A549 (cell line): Measurements from ENCODE around the gene P4HA2. TPM values are rescaled to one million over a fixed set of nuclear protein-coding genes. Genes with fewer than 3 reads are reported as not detected.

ENCODE experiments used
- ATAC-seq, 2 experiments: fragments of 200-7000 bp in 1 of 2; fragments of >200 bp in 1 of 2; cut with Nextera tagmentation in 1 of 2; cut with Tn5 transposase in 1 of 2; 3 replicates each; pipeline versions ENCODE4 v1.8.0 to v1.9.1; 2018 to 2020; ENCODE audit warnings: mild to moderate bottlenecking in 1 of 2, moderate library complexity in 1 of 2
- CTCF ChIA-PET: fragments of 300-600 bp; sonication (Branson Sonifier 250); formaldehyde crosslinking; extraction: SDS; loops from one replicate; lab custom pipeline; 2021; ENCODE audit warnings: antibody characterized with exemption, inconsistent platforms; lab: Yijun Ruan, JAX
- POLR2A ChIA-PET: fragments of 350-600 bp; formaldehyde crosslinking; extraction: SDS; loops from one replicate; lab custom pipeline; 2021; ENCODE audit warnings: antibody characterized with exemption, inconsistent platforms; lab: Yijun Ruan, JAX
- DNase-seq, 2 experiments: peaks; one replicate each; pipeline versions ENCODE4 v3.0.0 to v3.0.0-alpha.2; 2011 to 2016; ENCODE audit warnings: low read depth in 1 of 2, low spot score in 1 of 2
- FAIRE-seq: peaks from 2 replicates; lab custom pipeline; 2011; peaks lifted over from hg19 to GRCh38; lab: Jason Lieb, UNC
- H3K27ac ChIP-seq, 2 experiments: fragments of >200 bp; sonication (Bioruptor Twin); formaldehyde crosslinking; 3 replicates each; pipeline ENCODE4 v1.5.1; 2016 to 2017
- H3K4me1 ChIP-seq: fragments of >200 bp; sonication (Bioruptor Twin); formaldehyde crosslinking; 3 replicates; pipeline ENCODE4 v1.6.1; 2016
- H3K4me2 ChIP-seq: fragments of >200 bp; sonication (Bioruptor Twin); formaldehyde crosslinking; 3 replicates; pipeline ENCODE4 v1.6.1; 2016
- H3K4me3 ChIP-seq: fragments of >200 bp; sonication (Bioruptor Twin); formaldehyde crosslinking; 3 replicates; pipeline ENCODE4 v1.5.1; 2016
- H3K9me3 ChIP-seq: fragments of >200 bp; sonication (Bioruptor Twin); formaldehyde crosslinking; 3 replicates; pipeline ENCODE4 v1.6.1; 2016
- BCL3 ChIP-seq: fragments of >200 bp; sonication (Bioruptor Twin); formaldehyde crosslinking; IDR thresholded peaks from 3 replicates; pipeline ENCODE4 v1.6.1; 2016
- BHLHE40 ChIP-seq: IDR thresholded peaks from 2 replicates; pipeline ENCODE4 v1.6.1; 2012; ENCODE audit warnings: low read depth, low read length, inconsistent platforms
- CBX8 ChIP-seq: fragments of 200-600 bp; sonication (generic); IDR thresholded peaks from 2 replicates; pipeline ENCODE4 v1.6.1; 2016
- CHD2 ChIP-seq: fragments of 150-350 bp; IDR thresholded peaks from 2 replicates; pipeline ENCODE4 v1.6.1; 2014; ENCODE audit warnings: low read length; ENCODE audit not compliant: partially characterized antibody
- ELK1 ChIP-seq: fragments of 150-350 bp; IDR thresholded peaks from 2 replicates; pipeline ENCODE4 v1.6.1; 2014; ENCODE audit warnings: low read depth, mild to moderate bottlenecking, low read length
- ESRRA ChIP-seq: fragments of 150-350 bp; IDR thresholded peaks from 2 replicates; pipeline ENCODE4 v1.6.1; 2014; ENCODE audit warnings: mild to moderate bottlenecking, low read length, borderline replicate concordance
- FOSB ChIP-seq: fragments of 250-450 bp; sonication (Bioruptor Pico); IDR thresholded peaks from 2 replicates; pipeline ENCODE4 v1.5.0; 2020; ENCODE audit warnings: mild to moderate bottlenecking, moderate library complexity
- FOSL2 ChIP-seq, 2 experiments: fragments of 450-650 bp in 1 of 2; fragments of >200 bp in 1 of 2; sonication (Bioruptor Twin) in 1 of 2; formaldehyde crosslinking; IDR thresholded peaks; 2 replicates each; pipeline versions ENCODE4 v1.5.0 to v1.6.1; 2016 to 2020; ENCODE audit warnings: mild to moderate bottlenecking in 1 of 2, moderate library complexity in 1 of 2
- FOXS1 ChIP-seq: fragments of 250-450 bp; sonication (Bioruptor Pico); IDR thresholded peaks from 2 replicates; pipeline ENCODE4 v1.5.0; 2020; ENCODE audit warnings: mild to moderate bottlenecking, moderate library complexity
- HEYL ChIP-seq: fragments of 250-450 bp; sonication (Bioruptor Pico); IDR thresholded peaks from 2 replicates; pipeline ENCODE4 v1.8.0; 2021; ENCODE audit warnings: mild to moderate bottlenecking, moderate library complexity
- HOXA7 ChIP-seq: fragments of 250-450 bp; sonication (Bioruptor Pico); IDR thresholded peaks from 2 replicates; pipeline ENCODE4 v1.5.0; 2020; ENCODE audit warnings: mild to moderate bottlenecking, moderate library complexity
- HOXB13 ChIP-seq: fragments of 250-450 bp; sonication (Bioruptor Pico); IDR thresholded peaks from 2 replicates; pipeline ENCODE4 v1.5.0; 2020; ENCODE audit warnings: low read depth, mild to moderate bottlenecking, moderate library complexity
- HOXB5 ChIP-seq: fragments of 250-450 bp; sonication (Bioruptor Pico); IDR thresholded peaks from 2 replicates; pipeline ENCODE4 v1.5.0; 2020; ENCODE audit warnings: mild to moderate bottlenecking, moderate library complexity
- JUN ChIP-seq, 2 experiments: fragments of >200 bp; sonication (Bioruptor Twin); formaldehyde crosslinking; IDR thresholded peaks; 2 replicates in 1 of 2; 3 replicates in 1 of 2; pipeline ENCODE4 v1.6.1; 2016 to 2017
- KDM5A ChIP-seq: fragments of 200-600 bp; sonication (generic); IDR thresholded peaks from 2 replicates; pipeline ENCODE4 v1.6.1; 2016; ENCODE audit warnings: antibody characterized with exemption, mild to moderate bottlenecking
- MAZ ChIP-seq: fragments of 150-350 bp; IDR thresholded peaks from 2 replicates; pipeline ENCODE4 v1.6.1; 2014; ENCODE audit warnings: antibody characterized with exemption, low read depth, low read length, borderline replicate concordance
- NFE2L2 ChIP-seq: fragments of 150-350 bp; conservative IDR thresholded peaks from 2 replicates; pipeline ENCODE4 v1.6.1; 2014; ENCODE audit warnings: low read length
- NR3C1 ChIP-seq: fragments of >200 bp; sonication (Bioruptor Twin); formaldehyde crosslinking; IDR thresholded peaks from 3 replicates; pipeline ENCODE4 v1.6.1; 2017
- POLR2A ChIP-seq: IDR thresholded peaks from 2 replicates; pipeline ENCODE4 v1.6.1; 2012; ENCODE audit warnings: mild to moderate bottlenecking, low read length
- RFX5 ChIP-seq: fragments of 450-650 bp; IDR thresholded peaks from 2 replicates; pipeline ENCODE4 v1.7.1; 2014; ENCODE audit warnings: antibody characterized with exemption, mild to moderate bottlenecking, moderate library complexity
- RNF2 ChIP-seq: fragments of 200-600 bp; sonication (generic); IDR thresholded peaks from 2 replicates; pipeline ENCODE4 v1.6.1; 2016; ENCODE audit warnings: low read depth, mild to moderate bottlenecking, antibody characterized with exemption, moderate library complexity, borderline replicate concordance
- SMC3 ChIP-seq: fragments of >200 bp; sonication (Bioruptor Twin); formaldehyde crosslinking; IDR thresholded peaks from 3 replicates; pipeline ENCODE4 v1.6.1; 2018; ENCODE audit warnings: inconsistent platforms
- SREBF2 ChIP-seq: fragments of 450-650 bp; IDR thresholded peaks from 2 replicates; pipeline ENCODE4 v1.6.1; 2014; ENCODE audit warnings: mild to moderate bottlenecking, moderate library complexity
- ZC3H11A ChIP-seq: fragments of 450-650 bp; IDR thresholded peaks from 2 replicates; pipeline ENCODE4 v1.6.1; 2014; ENCODE audit warnings: antibody characterized with exemption, mild to moderate bottlenecking
- ZFP36 ChIP-seq: fragments of 450-650 bp; IDR thresholded peaks from 2 replicates; pipeline ENCODE4 v1.6.1; 2014; ENCODE audit warnings: borderline replicate concordance; ENCODE audit not compliant: partially characterized antibody
- WGBS: methylation state at CpG from one replicate; pipeline ENCODE4 v1.1.6; 2017; ENCODE audit errors: missing lambda C conversion rate; 5-methylcytosine and 5-hydroxymethylcytosine counted together
- polyA plus RNA-seq, 4 experiments: library from polyadenylated mRNA; depleted of rRNA in 3 of 4; stranded (reverse); fragments of >200 nt; fragmentation: RNase III in 1 of 4; extraction: RNeasy Plus Mini Kit Qiagen cat#74134 plus additional on column Dnase treatment in 1 of 4; gene quantifications; 2 replicates in 3 of 4; 3 replicates in 1 of 4; pipeline ENCODE4 v1.2.3, GENCODE V29; 2011 to 2017
- TF ChIP-seq, protein P1 (sequence below): fragments of 250-450 bp; sonication (Bioruptor Pico); IDR thresholded peaks from 2 replicates; pipeline ENCODE4 v1.5.0; 2020; ENCODE audit warnings: low read depth, mild to moderate bottlenecking, moderate library complexity
- TF ChIP-seq, protein P2 (sequence below): IDR thresholded peaks from 2 replicates; pipeline ENCODE4 v1.6.1; 2012; ENCODE audit warnings: low read depth, borderline replicate concordance
- TF ChIP-seq, protein P3 (sequence below): fragments of >200 bp; sonication (Bioruptor Twin); formaldehyde crosslinking; IDR thresholded peaks from 3 replicates; pipeline ENCODE4 v1.5.1; 2016
- TF ChIP-seq, protein P4 (sequence below): IDR thresholded peaks from 2 replicates; pipeline ENCODE4 v1.6.1; 2012

P4HA2 gene
- polyA plus RNA-seq, 2 of the 4 experiments (the other 2 are of a cell fraction), result 36.4 to 45.0 TPM

- TF ChIP-seq NFE2L2, result no peak
- TF ChIP-seq SREBF2, result no peak
- no peak for TF ChIP-seq ZC3H11A
- TF ChIP-seq HOXB5 (CRISPR knock-in tag), result no peak
- TF ChIP-seq HOXB13 (CRISPR knock-in tag), result no peak
- no peak for TF ChIP-seq ELK1
- TF ChIP-seq, protein P1, sequence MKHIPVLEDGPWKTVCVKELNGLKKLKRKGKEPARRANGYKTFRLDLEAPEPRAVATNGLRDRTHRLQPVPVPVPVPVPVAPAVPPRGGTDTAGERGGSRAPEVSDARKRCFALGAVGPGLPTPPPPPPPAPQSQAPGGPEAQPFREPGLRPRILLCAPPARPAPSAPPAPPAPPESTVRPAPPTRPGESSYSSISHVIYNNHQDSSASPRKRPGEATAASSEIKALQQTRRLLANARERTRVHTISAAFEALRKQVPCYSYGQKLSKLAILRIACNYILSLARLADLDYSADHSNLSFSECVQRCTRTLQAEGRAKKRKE (CRISPR knock-in tag), result no peak
- no peak for TF ChIP-seq SMC3
- TF ChIP-seq FOXS1, result no peak
- TF ChIP-seq HEYL (CRISPR knock-in tag), result no peak
- no peak for TF ChIP-seq NR3C1
- TF ChIP-seq BHLHE40, result no peak
- no peak for TF ChIP-seq RNF2
- TF ChIP-seq, protein P2, sequence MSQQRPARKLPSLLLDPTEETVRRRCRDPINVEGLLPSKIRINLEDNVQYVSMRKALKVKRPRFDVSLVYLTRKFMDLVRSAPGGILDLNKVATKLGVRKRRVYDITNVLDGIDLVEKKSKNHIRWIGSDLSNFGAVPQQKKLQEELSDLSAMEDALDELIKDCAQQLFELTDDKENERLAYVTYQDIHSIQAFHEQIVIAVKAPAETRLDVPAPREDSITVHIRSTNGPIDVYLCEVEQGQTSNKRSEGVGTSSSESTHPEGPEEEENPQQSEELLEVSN, result no peak
- TF ChIP-seq KDM5A, result no peak
- TF ChIP-seq HOXA7 (CRISPR knock-in tag), result no peak
- TF ChIP-seq JUN (IDR thresholded peaks at IDR 0.05), result no peak
- TF ChIP-seq, all 56 proteins: peak for 0
- H3K4me1 ChIP-seq, result peaks cover 21% of the 10 kb centered on the region; the same call in 2 of the 3 replicates
- POLR2A ChIA-PET, result no interaction called here
- no peak for FAIRE-seq
- H3K27ac ChIP-seq, result no peak overlapping the region
- no peaks in the 10 kb centered on the region for H3K9me3 ChIP-seq
- WGBS, result 89% methylated on average over 2 of the region's 2 CpGs
- no peak overlapping the region for H3K4me3 ChIP-seq
- CTCF ChIA-PET, result interaction anchor here (0.6 to 7.0 kb wide), 5 partner anchors 14 to 303 kb away, joined by 3 to 39 read pairs (median 3); no protein-coding TSS in a partner anchor
- DNase-seq, result no peak
- ATAC-seq, result no peak
- H3K4me2 ChIP-seq, result no peak overlapping the region
Observed at GRCh38 chr5:132223861-132224260, 3.8 kb downstream of the P4HA2 start.

GRCh38 chr5:132222649-132223038 is 5.0 kb downstream of the P4HA2 start:
- CTCF ChIA-PET, result interaction anchor here (1.4 to 7.0 kb wide), 2 partner anchors 15 to 157 kb away, joined by 5 to 39 read pairs; no protein-coding TSS in a partner anchor
- 91% methylated on average over 3 of the region's 3 CpGs for WGBS
- no peak for FAIRE-seq
- no peak for TF ChIP-seq ZFP36
- no peak for TF ChIP-seq POLR2A
- no peak for TF ChIP-seq MAZ
- TF ChIP-seq BCL3, result no peak
- no peak for TF ChIP-seq FOSB (CRISPR knock-in tag)
- TF ChIP-seq, protein P3, sequence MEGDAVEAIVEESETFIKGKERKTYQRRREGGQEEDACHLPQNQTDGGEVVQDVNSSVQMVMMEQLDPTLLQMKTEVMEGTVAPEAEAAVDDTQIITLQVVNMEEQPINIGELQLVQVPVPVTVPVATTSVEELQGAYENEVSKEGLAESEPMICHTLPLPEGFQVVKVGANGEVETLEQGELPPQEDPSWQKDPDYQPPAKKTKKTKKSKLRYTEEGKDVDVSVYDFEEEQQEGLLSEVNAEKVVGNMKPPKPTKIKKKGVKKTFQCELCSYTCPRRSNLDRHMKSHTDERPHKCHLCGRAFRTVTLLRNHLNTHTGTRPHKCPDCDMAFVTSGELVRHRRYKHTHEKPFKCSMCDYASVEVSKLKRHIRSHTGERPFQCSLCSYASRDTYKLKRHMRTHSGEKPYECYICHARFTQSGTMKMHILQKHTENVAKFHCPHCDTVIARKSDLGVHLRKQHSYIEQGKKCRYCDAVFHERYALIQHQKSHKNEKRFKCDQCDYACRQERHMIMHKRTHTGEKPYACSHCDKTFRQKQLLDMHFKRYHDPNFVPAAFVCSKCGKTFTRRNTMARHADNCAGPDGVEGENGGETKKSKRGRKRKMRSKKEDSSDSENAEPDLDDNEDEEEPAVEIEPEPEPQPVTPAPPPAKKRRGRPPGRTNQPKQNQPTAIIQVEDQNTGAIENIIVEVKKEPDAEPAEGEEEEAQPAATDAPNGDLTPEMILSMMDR, result no peak
- TF ChIP-seq ESRRA, result no peak
- no peak for TF ChIP-seq HOXB5 (CRISPR knock-in tag)
- TF ChIP-seq CHD2, result no peak
- TF ChIP-seq, protein P4, sequence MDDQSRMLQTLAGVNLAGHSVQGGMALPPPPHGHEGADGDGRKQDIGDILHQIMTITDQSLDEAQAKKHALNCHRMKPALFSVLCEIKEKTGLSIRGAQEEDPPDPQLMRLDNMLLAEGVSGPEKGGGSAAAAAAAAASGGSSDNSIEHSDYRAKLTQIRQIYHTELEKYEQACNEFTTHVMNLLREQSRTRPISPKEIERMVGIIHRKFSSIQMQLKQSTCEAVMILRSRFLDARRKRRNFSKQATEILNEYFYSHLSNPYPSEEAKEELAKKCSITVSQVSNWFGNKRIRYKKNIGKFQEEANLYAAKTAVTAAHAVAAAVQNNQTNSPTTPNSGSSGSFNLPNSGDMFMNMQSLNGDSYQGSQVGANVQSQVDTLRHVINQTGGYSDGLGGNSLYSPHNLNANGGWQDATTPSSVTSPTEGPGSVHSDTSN, result no peak
- no peak for TF ChIP-seq RFX5
- no peak for TF ChIP-seq SREBF2
- no peak for TF ChIP-seq FOSL2 (IDR thresholded peaks at IDR 0.05)
- no peak for TF ChIP-seq FOSL2 (CRISPR knock-in tag; IDR thresholded peaks at IDR 0.05)
- no peak for TF ChIP-seq CBX8
- TF ChIP-seq BHLHE40, result no peak
- no peak for TF ChIP-seq RNF2
- TF ChIP-seq JUN (IDR thresholded peaks at IDR 0.05), result no peak

More at GRCh38 chr5:132222649-132223038, 5.0 kb downstream of the P4HA2 start:
- POLR2A ChIA-PET, result no interaction called here
- Histone ChIP-seq H3K9me3 (no peaks in the 10 kb centered on the region), H3K4me3 (no peak overlapping the region), H3K27ac (no peak overlapping the region), H3K4me2 (no peak overlapping the region), H3K4me1 (peaks cover 18% of the 10 kb centered on the region; the same call in 2 of the 3 replicates)
- DNase-seq (no peak), ATAC-seq (no peak)
